ENCODE measurements around the gene EIF2AK3. TPM values are rescaled to one million over a fixed set of nuclear protein-coding genes. Genes with fewer than 3 reads are reported as not detected.

The EIF2AK3 gene
- total and polyA plus RNA-seq, 2 experiments from 2014 or later = 7.5 to 15.5 TPM

DNA sequence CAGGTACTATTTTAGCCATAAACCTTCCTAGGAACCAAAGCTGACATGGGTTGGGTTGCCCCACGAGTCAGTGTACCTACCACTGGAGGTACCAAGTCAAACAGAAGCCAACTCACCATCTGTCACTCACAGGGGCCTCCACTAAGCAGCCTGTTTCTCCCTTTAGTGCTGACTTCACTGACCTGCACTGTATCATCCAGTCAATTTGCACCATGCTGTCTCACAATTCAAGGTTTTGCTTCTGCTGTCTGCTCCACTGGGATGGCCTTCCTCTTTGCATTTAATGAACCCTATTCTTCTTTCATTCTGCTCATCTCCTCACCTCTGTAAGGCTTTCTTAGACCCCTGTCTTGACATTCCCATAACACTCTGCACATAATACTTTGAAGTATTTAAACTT is 47.2 kb downstream of the EIF2AK3 start:
- Histone ChIP-seq H4K20me1 (ENCODE audit: insufficient read depth) (no peaks in the 10 kb centered on the region), H3K4me1 (ENCODE audit: insufficient read depth) (no peaks in the 10 kb centered on the region), H3F3A (ENCODE audit: insufficient read depth) (no peaks in the 10 kb centered on the region), H3K9me3 (ENCODE audit: low read depth) (no peaks in the 10 kb centered on the region), H3K9ac (no peak overlapping the region), H3K27ac (no peak overlapping the region), H3K9me2 (ENCODE audit: insufficient read depth) (no peaks in the 10 kb centered on the region), H3K79me2 (ENCODE audit: insufficient read depth) (no peaks in the 10 kb centered on the region), H3K27me3 (replicated peaks; ENCODE audit: insufficient read depth) (no peaks in the 10 kb centered on the region), H3K4me3 (no peak overlapping the region), H3K4me2 (ENCODE audit: unreplicated experiment) (no peak overlapping the region), H2AFZ (no peak overlapping the region), H3K36me3 (ENCODE audit: low read depth) (peaks cover 38% of the 10 kb centered on the region; the same call in 1 of the 2 replicates)
- in situ Hi-C loops (cut with MboI) = no loop called here
- no peak for DNase-seq
- TF ChIP-seq EZH2phosphoT487 (IDR thresholded peaks at IDR 0.05; ENCODE audit: insufficient read depth, low read depth) = no peak
- TF ChIP-seq EZH2 (IDR thresholded peaks at IDR 0.05; ENCODE audit: insufficient read depth, poor library complexity, severe bottlenecking) = no peak
- WGBS, 2 experiments (ENCODE audit: low coverage in 1 of 2, low lambda C conversion rate in 2 of 2, missing lambda C conversion rate in 2 of 2) = 100% methylated on average over 1 of the region's 1 CpG

GRCh38 chr2:88575630-88576029 is 51.6 kb downstream of the EIF2AK3 start:
- no peaks in the 10 kb centered on the region for H3K9me2 ChIP-seq (ENCODE audit: insufficient read depth)
- H3F3A ChIP-seq (ENCODE audit: insufficient read depth) = no peaks in the 10 kb centered on the region
- H3K4me2 ChIP-seq (ENCODE audit: unreplicated experiment) = no peak overlapping the region
- 96 to 100% methylated on average over 2 of the region's 2 CpGs for WGBS, 2 experiments (ENCODE audit: low coverage in 1 of 2, low lambda C conversion rate in 2 of 2, missing lambda C conversion rate in 2 of 2)
- peaks cover 12% of the 10 kb centered on the region for H3K79me2 ChIP-seq (ENCODE audit: insufficient read depth)
- H3K9me3 ChIP-seq (ENCODE audit: low read depth) = no peaks in the 10 kb centered on the region
- H3K36me3 ChIP-seq (ENCODE audit: low read depth) = peaks cover 26% of the 10 kb centered on the region; the same call in 1 of the 2 replicates
- no peak for DNase-seq
- H4K20me1 ChIP-seq (ENCODE audit: insufficient read depth) = no peaks in the 10 kb centered on the region
- H3K4me3 ChIP-seq = no peak overlapping the region
- H3K27me3 ChIP-seq (replicated peaks; ENCODE audit: insufficient read depth) = no peaks in the 10 kb centered on the region
- no peak overlapping the region for H3K27ac ChIP-seq
- no peak overlapping the region for H3K9ac ChIP-seq
- no peaks in the 10 kb centered on the region; the same call in 1 of the 2 replicates for H3K4me1 ChIP-seq (ENCODE audit: insufficient read depth)
- no peak for TF ChIP-seq EZH2phosphoT487 (IDR thresholded peaks at IDR 0.05; ENCODE audit: insufficient read depth, low read depth)
- no peak for TF ChIP-seq EZH2 (IDR thresholded peaks at IDR 0.05; ENCODE audit: insufficient read depth, poor library complexity, severe bottlenecking)
- in situ Hi-C loops (cut with MboI) = no loop called here
- H2AFZ ChIP-seq = no peak overlapping the region

GRCh38 chr2:88575051-88575450 is 52.2 kb downstream of the EIF2AK3 start:
- peak; percentile 44 for DNase-seq
- Histone ChIP-seq H3K36me3 (ENCODE audit: low read depth) (peaks cover 32% of the 10 kb centered on the region; the same call in 1 of the 2 replicates), H4K20me1 (ENCODE audit: insufficient read depth) (no peaks in the 10 kb centered on the region), H3K4me3 (no peak overlapping the region), H3K4me1 (ENCODE audit: insufficient read depth) (no peaks in the 10 kb centered on the region; the same call in 1 of the 2 replicates), H2AFZ (no peak overlapping the region), H3K9ac (no peak overlapping the region), H3K27ac (no peak overlapping the region), H3K79me2 (ENCODE audit: insufficient read depth) (peaks cover 14% of the 10 kb centered on the region), H3K27me3 (replicated peaks; ENCODE audit: insufficient read depth) (no peaks in the 10 kb centered on the region), H3K9me3 (ENCODE audit: low read depth) (no peaks in the 10 kb centered on the region), H3F3A (ENCODE audit: insufficient read depth) (no peaks in the 10 kb centered on the region), H3K9me2 (ENCODE audit: insufficient read depth) (no peaks in the 10 kb centered on the region), H3K4me2 (ENCODE audit: unreplicated experiment) (no peak overlapping the region)
- in situ Hi-C loops (cut with MboI) = no loop called here
- 75 to 81% methylated on average over 2 of the region's 2 CpGs for WGBS, 2 experiments (ENCODE audit: low coverage in 1 of 2, low lambda C conversion rate in 2 of 2, missing lambda C conversion rate in 2 of 2)
- TF ChIP-seq EZH2phosphoT487 (IDR thresholded peaks at IDR 0.05; ENCODE audit: insufficient read depth, low read depth) (no peak), EZH2 (IDR thresholded peaks at IDR 0.05; ENCODE audit: insufficient read depth, poor library complexity, severe bottlenecking) (no peak)

DNA sequence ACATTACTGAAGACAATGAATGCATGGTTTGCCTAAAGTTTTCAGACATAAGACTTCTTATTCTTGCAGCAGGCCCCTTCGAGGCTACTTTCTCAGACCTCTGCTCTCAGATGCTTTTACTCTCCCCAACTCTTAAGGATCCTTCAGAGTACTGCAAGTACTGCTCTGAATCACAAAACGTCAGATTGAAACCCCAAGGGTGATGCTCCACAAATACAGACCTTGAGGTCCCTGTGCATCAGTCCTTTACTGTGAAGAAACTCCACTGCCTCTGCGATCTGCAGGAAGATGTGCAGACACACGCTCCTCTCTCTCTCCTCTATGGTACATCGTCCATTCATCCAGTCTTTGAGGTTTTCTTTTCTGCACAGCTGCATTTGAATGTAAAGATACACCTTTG is 52.8 kb downstream of the EIF2AK3 start:
- no peak overlapping the region for H3K4me3 ChIP-seq
- H3K27me3 ChIP-seq (replicated peaks; ENCODE audit: insufficient read depth) = no peaks in the 10 kb centered on the region
- peaks cover 36% of the 10 kb centered on the region; the same call in 1 of the 2 replicates for H3K36me3 ChIP-seq (ENCODE audit: low read depth)
- H3K9me3 ChIP-seq (ENCODE audit: low read depth) = no peaks in the 10 kb centered on the region
- TF ChIP-seq EZH2 (IDR thresholded peaks at IDR 0.05; ENCODE audit: insufficient read depth, poor library complexity, severe bottlenecking) = no peak
- TF ChIP-seq EZH2phosphoT487 (IDR thresholded peaks at IDR 0.05; ENCODE audit: insufficient read depth, low read depth) = no peak
- H2AFZ ChIP-seq = no peak overlapping the region
- in situ Hi-C loops (cut with MboI) = no loop called here
- no peak overlapping the region for H3K27ac ChIP-seq
- 86 to 88% methylated on average over 5 of the region's 5 CpGs for WGBS, 2 experiments (ENCODE audit: low coverage in 1 of 2, low lambda C conversion rate in 2 of 2, missing lambda C conversion rate in 2 of 2)
- H3F3A ChIP-seq (ENCODE audit: insufficient read depth) = no peaks in the 10 kb centered on the region
- H3K79me2 ChIP-seq (ENCODE audit: insufficient read depth) = peaks cover 14% of the 10 kb centered on the region
- H3K9me2 ChIP-seq (ENCODE audit: insufficient read depth) = no peaks in the 10 kb centered on the region
- no peak overlapping the region for H3K4me2 ChIP-seq (ENCODE audit: unreplicated experiment)
- no peak overlapping the region for H3K9ac ChIP-seq
- H4K20me1 ChIP-seq (ENCODE audit: insufficient read depth) = no peaks in the 10 kb centered on the region
- peaks cover 4% of the 10 kb centered on the region; the same call in 1 of the 2 replicates for H3K4me1 ChIP-seq (ENCODE audit: insufficient read depth)
- no peak for DNase-seq

DNA sequence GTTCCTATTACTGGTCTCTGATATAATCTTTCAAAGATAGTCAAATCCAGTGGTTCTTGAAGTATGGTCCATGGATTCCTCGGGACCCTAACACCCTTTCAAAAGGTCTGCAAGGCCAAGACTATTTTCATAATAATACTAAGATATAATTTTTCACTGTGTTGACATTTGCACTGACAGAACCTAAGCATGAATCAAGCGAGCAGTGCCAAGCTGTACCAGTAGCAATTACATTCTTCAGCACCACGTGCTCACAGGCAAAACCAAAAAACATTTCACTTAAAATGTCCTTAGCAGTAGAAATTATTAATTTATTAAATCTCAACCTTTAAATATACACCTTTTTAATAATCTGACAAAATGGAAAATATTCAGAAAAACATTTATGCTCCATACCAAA is 59.1 kb downstream of the EIF2AK3 start:
- WGBS, 2 experiments (ENCODE audit: low coverage in 1 of 2, low lambda C conversion rate in 2 of 2, missing lambda C conversion rate in 2 of 2) = 90 to 97% methylated on average over 3 of the region's 3 CpGs
- peaks cover 14% of the 10 kb centered on the region for H3K79me2 ChIP-seq (ENCODE audit: insufficient read depth)
- H3K27me3 ChIP-seq (replicated peaks; ENCODE audit: insufficient read depth) = no peaks in the 10 kb centered on the region
- no peak overlapping the region for H2AFZ ChIP-seq
- no peak overlapping the region for H3K9ac ChIP-seq
- DNase-seq = no peak
- peaks cover 19% of the 10 kb centered on the region for H3K36me3 ChIP-seq (ENCODE audit: low read depth)
- no peaks in the 10 kb centered on the region for H3K9me3 ChIP-seq (ENCODE audit: low read depth)
- no peak overlapping the region for H3K4me3 ChIP-seq
- in situ Hi-C loops (cut with MboI) = no loop called here
- no peaks in the 10 kb centered on the region for H3K9me2 ChIP-seq (ENCODE audit: insufficient read depth)
- no peaks in the 10 kb centered on the region for H3F3A ChIP-seq (ENCODE audit: insufficient read depth)
- H3K4me2 ChIP-seq (ENCODE audit: unreplicated experiment) = no peak overlapping the region
- no peaks in the 10 kb centered on the region for H4K20me1 ChIP-seq (ENCODE audit: insufficient read depth)
- peaks cover 6% of the 10 kb centered on the region; the same call in 1 of the 2 replicates for H3K4me1 ChIP-seq (ENCODE audit: insufficient read depth)
- no peak overlapping the region for H3K27ac ChIP-seq
- TF ChIP-seq EZH2 (IDR thresholded peaks at IDR 0.05; ENCODE audit: insufficient read depth, poor library complexity, severe bottlenecking) = no peak
- TF ChIP-seq EZH2phosphoT487 (IDR thresholded peaks at IDR 0.05; ENCODE audit: insufficient read depth, low read depth) = no peak

Data from GM23248 (cell line).